ENCODE measurements around the gene CSF2RB.

GRCh38 chr22:36874309-36874696 lies 39.1 kb upstream of the CSF2RB start:
- TF ChIP-seq CTCF (IDR thresholded peaks at IDR 0.05) (no peak), POLR2A (IDR thresholded peaks at IDR 0.05) (no peak)
